G401.6 (cell line): ENCODE results near the gene HES6.

ENCODE experiments used
- FAIRE-seq: peaks from 2 replicates; lab custom pipeline; 2012; peaks lifted over from hg19 to GRCh38; lab: Jason Lieb, UNC

The HES6 gene

DNA sequence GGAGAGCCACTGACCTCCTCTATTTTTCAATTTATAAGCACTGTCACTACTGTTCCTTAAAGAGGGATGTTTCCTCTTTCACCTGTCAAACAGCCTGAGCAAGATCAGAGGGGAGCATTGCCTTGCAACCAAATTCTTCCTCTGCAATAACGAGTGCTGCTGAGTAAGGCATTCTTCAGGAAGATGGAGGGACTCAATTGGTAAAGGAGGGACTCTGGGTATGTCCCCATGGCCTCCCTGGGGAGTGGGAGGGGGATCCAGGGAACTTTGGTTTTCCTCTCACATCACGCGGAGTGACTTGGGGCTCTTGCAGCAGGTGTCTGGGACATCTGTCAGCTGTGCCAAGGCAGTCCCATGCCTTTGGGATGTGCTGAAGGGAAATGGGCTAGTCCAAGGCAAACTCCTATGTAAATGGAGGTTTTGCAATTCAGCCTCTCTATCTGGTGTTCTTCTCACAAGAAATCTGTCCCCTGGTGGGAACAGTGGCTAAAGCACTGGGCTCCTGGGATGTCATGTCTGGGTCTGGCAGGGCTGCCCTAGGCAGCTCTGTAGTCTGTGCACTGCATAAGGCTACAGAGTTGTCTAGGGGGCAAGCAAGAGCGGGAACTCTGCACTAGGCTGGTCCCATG lies 14.4 kb upstream of the HES6 start:
- no peak for FAIRE-seq

- FAIRE-seq, result no peak
Observed at GRCh38 chr2:238252766-238253630, 13.2 kb upstream of the HES6 start.

DNA sequence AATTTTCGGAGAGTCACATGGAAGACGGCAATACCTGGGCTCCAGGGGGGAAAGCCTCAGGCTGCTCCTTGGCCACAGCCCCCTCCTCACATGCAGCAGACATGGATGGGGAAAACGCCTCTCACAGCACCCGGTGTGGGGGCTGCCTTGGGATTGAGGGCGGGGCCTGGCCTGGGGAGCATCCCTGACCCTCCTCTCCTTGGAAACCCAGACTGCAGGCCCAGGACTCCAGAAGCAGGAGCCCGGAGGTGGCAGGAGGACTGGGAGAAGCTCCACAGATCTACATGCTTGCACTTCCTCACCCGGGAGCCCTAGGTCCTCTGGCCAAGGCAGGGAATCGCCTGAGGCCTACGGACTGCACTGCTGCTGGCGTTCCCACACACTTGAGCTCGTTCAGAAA lies 12.1 kb upstream of the HES6 start:
- no peak for FAIRE-seq

DNA sequence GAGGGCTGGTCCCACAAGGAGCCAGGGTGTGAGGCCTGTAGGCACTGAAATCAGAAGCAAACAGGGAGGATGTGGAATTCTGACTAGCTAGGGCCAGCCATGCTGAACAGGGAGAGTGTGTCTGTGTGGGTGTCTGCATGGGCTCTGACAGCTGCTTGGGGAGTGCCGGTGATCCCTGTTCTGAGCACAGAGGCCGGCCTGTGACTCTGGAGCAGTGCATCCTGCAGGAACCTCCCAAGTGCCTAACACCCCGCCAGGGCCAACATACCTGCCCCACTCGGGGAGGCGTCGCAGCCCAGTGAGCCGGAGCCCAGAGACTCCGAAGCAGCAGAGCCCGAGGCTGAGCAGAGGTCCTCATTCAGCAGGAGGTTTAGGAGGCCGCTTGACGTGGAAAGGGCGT lies 11.5 kb upstream of the HES6 start:
- FAIRE-seq, result no peak

DNA sequence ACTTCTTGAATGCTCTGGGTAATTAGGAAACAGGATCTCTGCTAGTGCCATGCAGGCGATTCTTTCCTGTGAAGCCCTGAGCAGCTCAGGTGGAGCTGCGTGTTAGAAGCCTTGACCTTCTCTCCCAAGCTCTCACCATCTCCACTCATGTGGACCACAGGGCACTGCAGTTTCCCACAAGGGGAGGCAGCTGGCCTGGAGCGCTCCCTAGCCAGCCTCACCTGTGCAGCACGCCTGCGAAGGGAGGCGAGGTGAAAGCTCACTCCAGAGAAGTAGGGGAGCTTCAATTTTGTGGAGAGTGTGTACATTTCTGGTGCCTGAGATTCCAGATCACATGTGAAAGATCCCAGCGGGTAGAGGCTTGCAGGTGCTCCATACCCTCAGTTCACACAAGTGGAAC lies 11.1 kb upstream of the HES6 start:
- FAIRE-seq, result no peak

- FAIRE-seq, result no peak
Observed at GRCh38 chr2:238247841-238248453, 8.1 kb upstream of the HES6 start.

GRCh38 chr2:238247002-238247822 lies 7.4 kb upstream of the HES6 start:
- no peak for FAIRE-seq

DNA sequence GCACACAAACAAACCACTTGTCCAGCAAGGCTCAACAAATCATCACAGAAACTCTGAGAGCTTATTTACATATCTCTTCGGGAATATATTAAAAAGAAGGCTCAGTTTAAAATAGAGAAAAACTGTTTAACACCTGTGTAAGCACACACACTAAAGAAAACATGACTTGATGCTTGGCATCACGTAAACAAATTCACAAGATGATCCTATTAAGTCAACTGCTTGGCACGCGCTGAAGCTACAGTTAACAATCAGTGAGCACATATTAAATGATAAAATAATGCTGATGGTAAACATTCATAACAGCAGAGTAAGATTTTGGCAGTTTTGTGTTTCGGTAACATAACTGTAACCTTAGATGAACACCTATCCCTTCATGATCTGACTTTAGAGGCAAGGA lies 4.3 kb upstream of the HES6 start:
- no peak for FAIRE-seq

DNA sequence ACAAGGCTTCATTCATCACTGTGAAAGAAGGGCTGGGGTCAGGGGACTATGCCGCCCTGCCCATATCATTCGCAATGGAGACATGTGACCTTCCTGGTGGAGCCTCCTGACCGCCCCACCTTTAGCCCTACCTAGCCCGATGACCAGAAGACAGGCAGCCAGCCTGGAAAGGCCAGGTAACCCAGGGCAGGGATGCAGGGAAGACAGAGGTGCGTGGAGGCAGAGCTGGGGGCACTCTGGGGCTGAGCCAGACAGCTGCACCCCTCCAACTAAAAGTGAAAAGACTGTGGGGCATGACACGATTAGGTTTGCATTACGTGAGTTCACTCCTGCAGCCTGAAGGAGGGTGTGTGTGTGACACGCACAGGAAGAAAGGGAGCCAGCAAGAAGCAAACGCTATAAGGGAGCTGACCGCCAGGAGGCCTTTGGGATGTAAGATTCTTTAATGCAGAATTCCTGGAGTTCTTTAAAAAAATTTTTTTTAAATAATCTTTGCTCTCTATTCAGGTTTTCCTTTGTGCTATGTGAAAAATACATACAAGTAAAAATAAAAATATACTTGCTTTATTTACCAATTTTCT lies 3.7 kb upstream of the HES6 start:
- FAIRE-seq, result no peak

DNA sequence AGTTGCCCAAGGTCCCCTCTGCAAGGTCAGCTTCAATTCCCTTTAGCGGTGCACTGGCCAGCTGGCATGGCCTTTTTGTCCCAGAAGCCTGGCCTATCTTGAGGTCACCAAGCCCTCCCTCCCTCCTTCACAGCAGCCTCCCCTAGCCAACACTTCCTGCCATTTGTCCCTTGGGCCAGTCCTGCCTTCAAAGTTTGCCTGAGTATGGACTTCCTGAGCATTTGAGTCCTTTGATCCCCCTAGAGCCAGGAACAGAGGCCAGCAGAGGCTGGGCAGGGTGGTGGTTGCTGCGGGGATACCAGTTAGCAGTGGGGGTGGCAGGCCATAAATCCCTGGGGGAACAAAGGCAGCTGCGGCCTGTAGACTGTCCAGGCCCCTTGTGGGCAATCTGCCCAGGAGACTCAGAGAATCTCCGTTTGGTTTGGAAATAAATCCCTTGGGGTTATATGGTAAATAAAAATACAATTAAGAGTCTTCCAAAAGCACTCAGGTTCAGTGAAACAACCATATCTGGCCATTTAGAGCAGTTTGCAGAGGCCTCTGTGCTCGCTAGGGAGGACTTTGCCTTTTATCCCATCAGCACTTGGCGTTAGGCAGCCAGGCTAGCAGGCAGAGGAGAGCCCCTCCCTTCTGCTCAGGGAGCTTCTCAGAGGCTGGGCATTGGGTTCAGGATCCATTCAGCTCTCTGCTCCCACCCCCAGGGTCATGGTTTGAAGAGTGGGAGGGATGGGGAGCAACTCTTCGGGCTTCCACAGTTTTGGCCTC lies 3.1 kb upstream of the HES6 start:
- FAIRE-seq, result no peak

- FAIRE-seq, result no peak
Observed at GRCh38 chr2:238241970-238242369, 2.1 kb upstream of the HES6 start.

GRCh38 chr2:238240757-238241711 lies 1.2 kb upstream of the HES6 start:
- no peak for FAIRE-seq

DNA sequence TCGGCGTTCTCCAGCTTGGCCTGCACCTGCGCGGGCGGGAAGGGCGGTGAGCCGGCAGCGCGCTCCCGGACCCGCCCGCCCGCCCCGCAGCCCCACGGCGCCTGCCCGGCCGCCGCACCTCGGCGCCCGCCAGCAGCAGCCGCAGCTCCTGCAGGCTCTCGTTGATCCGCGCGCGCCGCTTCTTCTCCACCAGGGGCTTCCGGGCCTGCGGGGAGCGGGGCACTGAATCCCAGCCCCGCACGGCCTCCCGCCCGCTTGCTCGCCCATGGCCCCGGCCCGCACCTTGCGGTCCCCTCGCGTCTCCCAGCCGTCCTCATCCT lies 335 bp downstream of the HES6 start:
- FAIRE-seq, result no peak

DNA sequence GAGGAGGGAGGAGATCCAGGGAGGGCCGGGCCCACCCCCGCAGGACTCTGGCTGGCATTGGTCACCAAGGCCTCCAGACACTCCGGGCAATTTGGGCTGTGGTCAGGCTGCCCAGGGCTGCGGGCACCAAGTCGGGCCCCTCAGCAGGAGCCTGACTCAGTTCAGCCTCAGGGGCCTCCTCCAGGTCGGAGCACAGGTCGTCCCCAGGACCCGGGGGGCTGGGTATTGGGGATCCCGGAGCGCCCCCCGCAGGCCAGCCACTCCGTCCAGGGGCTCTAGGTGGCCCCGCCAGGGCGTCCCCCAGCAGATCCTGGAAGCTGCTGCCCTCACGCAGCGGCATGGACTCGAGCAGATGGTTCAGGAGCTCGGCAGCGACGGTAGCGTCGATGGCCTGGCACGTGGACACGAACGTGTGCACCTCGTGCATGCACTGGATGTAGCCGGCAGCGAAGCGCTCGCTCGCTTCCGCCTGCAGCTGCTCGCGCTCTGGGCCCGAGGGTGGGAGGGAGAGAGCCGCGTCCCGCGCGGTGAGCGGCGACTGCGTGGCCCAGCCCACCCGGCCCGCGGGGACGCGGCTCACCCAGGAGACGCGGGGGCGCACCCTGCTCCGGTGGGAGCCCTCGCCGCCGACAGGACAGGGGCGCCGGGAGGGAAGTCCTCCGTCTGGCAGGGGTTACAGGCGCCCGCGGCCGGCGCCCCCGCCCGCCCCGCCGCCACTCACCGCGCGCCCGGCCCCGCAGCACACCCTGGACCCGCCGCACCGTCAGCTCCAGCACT lies 884 bp downstream of the HES6 start:
- FAIRE-seq, result no peak

GRCh38 chr2:238238311-238238765 lies 1.5 kb downstream of the HES6 start:
- FAIRE-seq, result no peak

- no peak for FAIRE-seq
Observed at GRCh38 chr2:238237431-238238135, 2.3 kb downstream of the HES6 start.

- FAIRE-seq, result no peak
Observed at GRCh38 chr2:238236571-238236970, 3.3 kb downstream of the HES6 start.

DNA sequence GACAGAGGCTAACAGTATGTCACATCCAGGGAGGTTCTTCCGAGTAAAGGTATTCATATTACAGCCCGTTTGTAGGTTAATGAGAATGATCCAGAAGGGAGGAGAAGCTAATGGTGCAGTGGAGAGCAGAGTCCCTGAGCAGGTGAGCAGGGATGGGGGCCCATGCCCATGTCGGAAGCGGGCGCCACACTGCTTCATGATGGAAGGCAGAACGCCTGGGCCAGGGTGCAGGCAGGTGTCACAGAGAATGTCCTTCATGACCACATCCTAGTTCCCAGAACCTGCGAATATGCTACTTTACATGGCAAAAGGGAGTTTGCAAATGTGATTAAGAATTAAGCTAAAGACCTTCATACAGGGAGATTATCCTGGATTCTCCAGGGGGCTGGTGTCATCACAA lies 4.0 kb downstream of the HES6 start:
- FAIRE-seq, result no peak

- no peak for FAIRE-seq
Observed at GRCh38 chr2:238235331-238235732, 4.5 kb downstream of the HES6 start.
